Liver (tissue), 3 donors: ENCODE measurements around the gene UPK3BL1.
"Not testable (repeated sequence)": the region's sequence is repeated elsewhere in the genome, so short reads cannot be mapped to it uniquely, and the experiment has no call there.

Experiments
- EGR1 ChIP-seq, 2 donors: IDR thresholded peaks; 2 replicates each; pipeline ENCODE4 v1.6.1; 2016 to 2018; ENCODE audit warnings: antibody characterized with exemption in 2 of 2, low read depth in 2 of 2
- FOXA1 ChIP-seq: IDR thresholded peaks from 2 replicates; pipeline ENCODE4 v1.6.1; 2016; ENCODE audit warnings: antibody characterized with exemption
- JUND ChIP-seq, 2 donors: IDR thresholded peaks; 2 replicates each; pipeline ENCODE4 v1.6.1; 2016; ENCODE audit warnings: antibody characterized with exemption in 2 of 2
- NR2F2 ChIP-seq: IDR thresholded peaks from 2 replicates; pipeline ENCODE4 v1.6.1; 2016; ENCODE audit warnings: antibody characterized with exemption
- TAF1 ChIP-seq: conservative IDR thresholded peaks from 2 replicates; pipeline ENCODE4 v1.6.1; 2016; ENCODE audit warnings: antibody characterized with exemption, mild to moderate bottlenecking
- TF ChIP-seq, protein P1 (sequence below): fragments of 150-350 bp; IDR thresholded peaks from 2 replicates; pipeline ENCODE4 v1.5.1; 2017; ENCODE audit warnings: improper control_type of control experiment, low read depth, low read length; ENCODE audit not compliant: missing input control
- TF ChIP-seq, protein P2 (sequence below): IDR thresholded peaks from 2 replicates; pipeline ENCODE4 v1.6.1; 2016; ENCODE audit warnings: antibody characterized with exemption
- TF ChIP-seq, protein P3 (sequence below): IDR thresholded peaks from 2 replicates; pipeline ENCODE4 v1.6.1; 2016; ENCODE audit warnings: antibody characterized with exemption, mild to moderate bottlenecking
- donor health status: healthy.
- donor health status: healthy.

DNA sequence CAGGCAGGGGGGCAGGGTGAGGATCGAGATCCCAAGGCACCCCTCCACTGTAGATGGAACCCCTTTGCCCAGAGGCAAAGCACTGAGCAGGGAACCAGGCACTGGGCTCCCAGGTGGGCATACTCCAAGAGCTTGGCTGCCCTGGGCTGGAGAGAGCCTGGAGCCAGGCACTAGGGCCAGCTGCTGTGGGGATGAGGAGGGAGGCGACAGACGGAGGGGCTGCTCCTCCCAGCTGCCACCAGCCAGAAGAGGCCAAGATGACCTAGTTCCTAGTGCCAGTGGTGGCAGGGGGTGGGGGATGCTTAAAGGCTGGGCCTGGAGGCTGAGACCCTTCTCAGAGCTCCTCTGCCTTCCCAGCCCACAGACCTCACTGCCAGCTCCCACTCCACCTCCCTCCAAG is 27.7 kb downstream of the UPK3BL1 start:
- TF ChIP-seq, protein P1, sequence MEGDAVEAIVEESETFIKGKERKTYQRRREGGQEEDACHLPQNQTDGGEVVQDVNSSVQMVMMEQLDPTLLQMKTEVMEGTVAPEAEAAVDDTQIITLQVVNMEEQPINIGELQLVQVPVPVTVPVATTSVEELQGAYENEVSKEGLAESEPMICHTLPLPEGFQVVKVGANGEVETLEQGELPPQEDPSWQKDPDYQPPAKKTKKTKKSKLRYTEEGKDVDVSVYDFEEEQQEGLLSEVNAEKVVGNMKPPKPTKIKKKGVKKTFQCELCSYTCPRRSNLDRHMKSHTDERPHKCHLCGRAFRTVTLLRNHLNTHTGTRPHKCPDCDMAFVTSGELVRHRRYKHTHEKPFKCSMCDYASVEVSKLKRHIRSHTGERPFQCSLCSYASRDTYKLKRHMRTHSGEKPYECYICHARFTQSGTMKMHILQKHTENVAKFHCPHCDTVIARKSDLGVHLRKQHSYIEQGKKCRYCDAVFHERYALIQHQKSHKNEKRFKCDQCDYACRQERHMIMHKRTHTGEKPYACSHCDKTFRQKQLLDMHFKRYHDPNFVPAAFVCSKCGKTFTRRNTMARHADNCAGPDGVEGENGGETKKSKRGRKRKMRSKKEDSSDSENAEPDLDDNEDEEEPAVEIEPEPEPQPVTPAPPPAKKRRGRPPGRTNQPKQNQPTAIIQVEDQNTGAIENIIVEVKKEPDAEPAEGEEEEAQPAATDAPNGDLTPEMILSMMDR, result not testable (repeated sequence)
- TF ChIP-seq JUND (IDR thresholded peaks at IDR 0.05); TAF1; FOXA1; EGR1 (IDR thresholded peaks at IDR 0.05; ENCODE audit: low read depth in 2 of 2); NR2F2: not testable (repeated sequence)
- TF ChIP-seq, protein P2, sequence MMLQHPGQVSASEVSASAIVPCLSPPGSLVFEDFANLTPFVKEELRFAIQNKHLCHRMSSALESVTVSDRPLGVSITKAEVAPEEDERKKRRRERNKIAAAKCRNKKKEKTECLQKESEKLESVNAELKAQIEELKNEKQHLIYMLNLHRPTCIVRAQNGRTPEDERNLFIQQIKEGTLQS, result not testable (repeated sequence)
- TF ChIP-seq, protein P3, sequence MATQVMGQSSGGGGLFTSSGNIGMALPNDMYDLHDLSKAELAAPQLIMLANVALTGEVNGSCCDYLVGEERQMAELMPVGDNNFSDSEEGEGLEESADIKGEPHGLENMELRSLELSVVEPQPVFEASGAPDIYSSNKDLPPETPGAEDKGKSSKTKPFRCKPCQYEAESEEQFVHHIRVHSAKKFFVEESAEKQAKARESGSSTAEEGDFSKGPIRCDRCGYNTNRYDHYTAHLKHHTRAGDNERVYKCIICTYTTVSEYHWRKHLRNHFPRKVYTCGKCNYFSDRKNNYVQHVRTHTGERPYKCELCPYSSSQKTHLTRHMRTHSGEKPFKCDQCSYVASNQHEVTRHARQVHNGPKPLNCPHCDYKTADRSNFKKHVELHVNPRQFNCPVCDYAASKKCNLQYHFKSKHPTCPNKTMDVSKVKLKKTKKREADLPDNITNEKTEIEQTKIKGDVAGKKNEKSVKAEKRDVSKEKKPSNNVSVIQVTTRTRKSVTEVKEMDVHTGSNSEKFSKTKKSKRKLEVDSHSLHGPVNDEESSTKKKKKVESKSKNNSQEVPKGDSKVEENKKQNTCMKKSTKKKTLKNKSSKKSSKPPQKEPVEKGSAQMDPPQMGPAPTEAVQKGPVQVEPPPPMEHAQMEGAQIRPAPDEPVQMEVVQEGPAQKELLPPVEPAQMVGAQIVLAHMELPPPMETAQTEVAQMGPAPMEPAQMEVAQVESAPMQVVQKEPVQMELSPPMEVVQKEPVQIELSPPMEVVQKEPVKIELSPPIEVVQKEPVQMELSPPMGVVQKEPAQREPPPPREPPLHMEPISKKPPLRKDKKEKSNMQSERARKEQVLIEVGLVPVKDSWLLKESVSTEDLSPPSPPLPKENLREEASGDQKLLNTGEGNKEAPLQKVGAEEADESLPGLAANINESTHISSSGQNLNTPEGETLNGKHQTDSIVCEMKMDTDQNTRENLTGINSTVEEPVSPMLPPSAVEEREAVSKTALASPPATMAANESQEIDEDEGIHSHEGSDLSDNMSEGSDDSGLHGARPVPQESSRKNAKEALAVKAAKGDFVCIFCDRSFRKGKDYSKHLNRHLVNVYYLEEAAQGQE, result not testable (repeated sequence)
